ENCODE data around the gene GNG8. TPM values are rescaled to one million over a fixed set of nuclear protein-coding genes. Genes with fewer than 3 reads are reported as not detected.

GNG8 gene
- total RNA-seq, 1 experiment from 2014 or later = not detected

GRCh38 chr19:46639358-46640182 lies 3.6 kb upstream of the GNG8 start:
- Histone ChIP-seq H2AK5ac (ENCODE audit: insufficient read length, low read length) (no peak overlapping the region), H2BK15ac (ENCODE audit: low read depth, low read length) (no peak overlapping the region), H3K79me2 (ENCODE audit: insufficient read depth, low read length) (no peaks in the 10 kb centered on the region), H3K79me1 (ENCODE audit: insufficient read depth, low read depth, low read length, poor library complexity, severe bottlenecking) (no peaks in the 10 kb centered on the region), H4K8ac (replicated peaks; ENCODE audit: insufficient read length, low read depth, low read length) (no peak overlapping the region), H3K27me3 (ENCODE audit: insufficient read depth, low read length) (peaks cover 18% of the 10 kb centered on the region; the same call in 1 of the 2 replicates), H2BK12ac (ENCODE audit: insufficient read length, low read depth, low read length) (no peak overlapping the region), H3K56ac (ENCODE audit: insufficient read length, low read depth, low read length) (no peak overlapping the region), H3K9ac (ENCODE audit: extremely low read depth, insufficient read length, low read length) (no peak overlapping the region), H4K91ac (ENCODE audit: insufficient read length, low read depth, low read length) (no peak overlapping the region), H3K9me3 (ENCODE audit: control insufficient read depth, low read depth, low read length) (no peaks in the 10 kb centered on the region), H3K4me1 (ENCODE audit: insufficient read depth, low read length) (no peaks in the 10 kb centered on the region), H4K20me1 (ENCODE audit: control insufficient read depth, insufficient read depth, insufficient read length) (no peaks in the 10 kb centered on the region), H3K18ac (ENCODE audit: insufficient read length, low read depth, low read length) (no peak overlapping the region), H2AFZ (ENCODE audit: low read length) (no peak overlapping the region), H3K4me2 (ENCODE audit: insufficient read depth, insufficient read length, low read length) (peak overlapping the region; percentile 63), H2BK120ac (ENCODE audit: low read depth, low read length, poor library complexity, severe bottlenecking) (no peak overlapping the region), H4K5ac (ENCODE audit: insufficient read length, low read depth, low read length) (no peak overlapping the region), H2BK20ac (ENCODE audit: low read depth, low read length, poor library complexity, severe bottlenecking) (no peak overlapping the region), H2BK5ac (ENCODE audit: insufficient read length, low read length) (no peak overlapping the region), H3K27ac (ENCODE audit: insufficient read length, low read depth, low read length) (no peak overlapping the region), H3K4ac (ENCODE audit: low read depth, low read length) (no peak overlapping the region), H3K14ac (ENCODE audit: insufficient read depth, low read length) (no peak overlapping the region; the same call in 1 of the 2 replicates), H3T11ph (ENCODE audit: low read length) (no peak overlapping the region), H3K23me2 (ENCODE audit: insufficient read length, low read depth, low read length, poor library complexity, severe bottlenecking) (peaks cover 17% of the 10 kb centered on the region), H3K23ac (ENCODE audit: insufficient read length, low read depth, low read length) (no peak overlapping the region)
- Mint-ChIP-seq H3K27me3 (ENCODE audit: low read depth) (peaks cover 54% of the 10 kb centered on the region), H3K4me3 (no peak overlapping the region), H3K36me3 (ENCODE audit: insufficient read depth in 1 of 3, low read depth in 3 of 3) (no peaks in the 10 kb centered on the region), H3K9me3 (no peaks in the 10 kb centered on the region), H3K27ac (no peak overlapping the region), H3K4me1 (peaks cover 5 to 13% of the 10 kb centered on the region in 2 experiments)
- no peak for TF ChIP-seq CTCF (conservative IDR thresholded peaks at IDR 0.05)
- WGBS (ENCODE audit: extremely low coverage, insufficient read length, low lambda C conversion rate) = no CpG with 5 or more reads among the region's 49 CpGs
- DNase-seq = no peak
